GM23338 (cell line): ENCODE measurements around the gene ZYG11A. TPM values are rescaled to one million over a fixed set of nuclear protein-coding genes. Genes with fewer than 3 reads are reported as not detected.

Experiments used
- ATAC-seq: fragments of 200-7000 bp; cut with Tn5 transposase; 3 replicates; pipeline ENCODE4 v1.9.1; 2020
- DNase-seq: peaks from one replicate; pipeline ENCODE4 v3.0.0-alpha.2; 2015; ENCODE audit warnings: low spot score
- H2AFZ ChIP-seq: fragments of 200-600 bp; sonication (generic); 2 replicates; pipeline ENCODE4 v1.8.0; 2016; ENCODE audit warnings: antibody characterized with exemption, mild to moderate bottlenecking, moderate library complexity
- H3F3A ChIP-seq: fragments of 200-600 bp; sonication (generic); replicated peaks from 2 replicates; pipeline ENCODE4 v1.8.0; 2017; ENCODE audit warnings: antibody characterized with exemption, mixed run types, low read depth
- H3K27ac ChIP-seq: fragments of 200-600 bp; sonication (generic); 2 replicates; pipeline ENCODE4 v1.6.1; 2016; ENCODE audit warnings: low read depth
- H3K27me3 ChIP-seq: fragments of 200-600 bp; sonication (generic); 2 replicates; pipeline ENCODE4 v1.8.0; 2016; ENCODE audit warnings: mild to moderate bottlenecking, mixed run types, moderate library complexity; ENCODE audit not compliant: insufficient read depth
- H3K36me3 ChIP-seq: fragments of 200-600 bp; sonication (generic); 2 replicates; pipeline ENCODE4 v1.8.0; 2016; ENCODE audit warnings: mild to moderate bottlenecking; ENCODE audit not compliant: insufficient read depth
- H3K4me1 ChIP-seq: fragments of 200-600 bp; sonication (generic); 2 replicates; pipeline ENCODE4 v1.8.0; 2016; ENCODE audit warnings: mild to moderate bottlenecking, moderate library complexity; ENCODE audit not compliant: insufficient read depth
- H3K4me2 ChIP-seq: fragments of 200-600 bp; sonication (generic); 2 replicates; pipeline ENCODE4 v1.7.1; 2017; ENCODE audit warnings: mixed run types
- H3K4me3 ChIP-seq: fragments of 200-600 bp; sonication (generic); 2 replicates; pipeline ENCODE4 v1.6.1; 2016; ENCODE audit warnings: mixed run types
- H3K79me2 ChIP-seq: fragments of 200-600 bp; sonication (generic); replicated peaks from 2 replicates; pipeline ENCODE4 v1.8.0; 2017; ENCODE audit warnings: mild to moderate bottlenecking; ENCODE audit not compliant: insufficient read depth
- H3K9me2 ChIP-seq: fragments of 200-600 bp; sonication (generic); 2 replicates; pipeline ENCODE4 v1.8.0; 2017; ENCODE audit not compliant: insufficient read depth
- H4K20me1 ChIP-seq: fragments of 200-600 bp; sonication (generic); replicated peaks from 2 replicates; pipeline ENCODE4 v1.8.0; 2017; ENCODE audit warnings: mild to moderate bottlenecking; ENCODE audit not compliant: insufficient read depth
- H3K27ac Mint-ChIP-seq: 2 replicates; pipeline ENCODE4 v1.8.0; 2020; ENCODE audit warnings: inconsistent platforms, mild to moderate bottlenecking, moderate library complexity, mixed read lengths
- H3K27me3 Mint-ChIP-seq: 3 replicates; pipeline ENCODE4 v1.8.0; 2022; ENCODE audit warnings: low read depth, mild to moderate bottlenecking, moderate library complexity, mixed read lengths, inconsistent platforms; ENCODE audit not compliant: insufficient read depth, poor library complexity
- H3K36me3 Mint-ChIP-seq: 3 replicates; pipeline ENCODE4 v1.8.0; 2021; ENCODE audit warnings: low read depth, mild to moderate bottlenecking, inconsistent platforms, moderate library complexity, mixed read lengths
- H3K4me1 Mint-ChIP-seq: 3 replicates; pipeline ENCODE4 v1.8.0; 2020; ENCODE audit warnings: mild to moderate bottlenecking, inconsistent platforms, mixed read lengths
- H3K4me3 Mint-ChIP-seq: 3 replicates; pipeline ENCODE4 v1.8.0; 2021; ENCODE audit warnings: moderate library complexity, mild to moderate bottlenecking, inconsistent platforms, mixed read lengths
- H3K9me3 Mint-ChIP-seq: 3 replicates; pipeline ENCODE4 v1.8.0; 2020; ENCODE audit warnings: moderate library complexity, mild to moderate bottlenecking, inconsistent platforms, mixed read lengths
- CREB1 ChIP-seq: fragments of 250-450 bp; sonication (Bioruptor Pico); IDR thresholded peaks from 2 replicates; pipeline ENCODE4 v1.5.0; 2020; ENCODE audit warnings: low read depth, mild to moderate bottlenecking, moderate library complexity
- CTCF ChIP-seq, 2 experiments: fragments of 200-600 bp in 1 of 2; sonication (generic) in 1 of 2; conservative IDR thresholded peaks; 2 replicates each; pipeline versions ENCODE4 v1.5.1 to v1.6.1; 2016 to 2017; ENCODE audit warnings: antibody characterized with exemption in 2 of 2, low read depth in 2 of 2, mild to moderate bottlenecking in 2 of 2, moderate library complexity in 1 of 2
- ETS1 ChIP-seq: IDR thresholded peaks from 2 replicates; pipeline ENCODE4 v1.6.1; 2016; ENCODE audit warnings: antibody characterized with exemption
- EZH2 ChIP-seq: fragments of 200-600 bp; sonication (generic); IDR thresholded peaks from one replicate; pipeline ENCODE4 v1.8.0; 2017; ENCODE audit warnings: antibody characterized with exemption, mild to moderate bottlenecking, low read depth; ENCODE audit not compliant: unreplicated experiment
- EZH2phosphoT487 ChIP-seq: fragments of 200-600 bp; sonication (generic); IDR thresholded peaks from one replicate; pipeline ENCODE4 v1.8.1; 2018; ENCODE audit warnings: antibody characterized with exemption; ENCODE audit not compliant: unreplicated experiment
- JUNB ChIP-seq: IDR thresholded peaks from one replicate; pipeline ENCODE4 v1.6.1; 2016; ENCODE audit warnings: antibody characterized with exemption; ENCODE audit not compliant: unreplicated experiment
- NANOG ChIP-seq: IDR thresholded peaks from 2 replicates; pipeline ENCODE4 v1.6.1; 2016; ENCODE audit warnings: antibody characterized with exemption, borderline replicate concordance
- POLR2AphosphoS5 ChIP-seq: IDR thresholded peaks from 2 replicates; pipeline ENCODE4 v1.6.1; 2016; ENCODE audit warnings: antibody characterized with exemption, low read depth
- REST ChIP-seq: IDR thresholded peaks from one replicate; pipeline ENCODE4 v1.6.1; 2018; ENCODE audit warnings: antibody characterized with exemption; ENCODE audit not compliant: unreplicated experiment
- STAT1 ChIP-seq: IDR thresholded peaks from one replicate; pipeline ENCODE4 v1.6.1; 2016; ENCODE audit warnings: antibody characterized with exemption; ENCODE audit not compliant: unreplicated experiment
- ZNF114 ChIP-seq: fragments of 250-450 bp; sonication (Bioruptor Pico); IDR thresholded peaks from 2 replicates; pipeline ENCODE4 v1.5.0; 2020; ENCODE audit warnings: mild to moderate bottlenecking, moderate library complexity
- ZNF331 ChIP-seq: fragments of 250-450 bp; sonication (Bioruptor Pico); IDR thresholded peaks from 2 replicates; pipeline ENCODE4 v1.5.0; 2020; ENCODE audit warnings: low read depth, mild to moderate bottlenecking, moderate library complexity
- ZNF462 ChIP-seq: fragments of 250-450 bp; sonication (Bioruptor Pico); IDR thresholded peaks from 2 replicates; pipeline ENCODE4 v1.5.0; 2020; ENCODE audit warnings: mild to moderate bottlenecking, moderate library complexity
- polyA plus RNA-seq: library from polyadenylated mRNA; unstranded; fragments of >200 nt; fragmentation: Nextera tagmentation; extraction: Ambion mirVana; gene quantifications from 2 replicates; pipeline ENCODE4 v1.2.1, GENCODE V29; 2016
- total RNA-seq: library from RNA; depleted of rRNA; stranded (reverse); fragments of >200 nt; shearing (Covaris generic); gene quantifications from 2 replicates; pipeline ENCODE4 v1.2.3, GENCODE V29; 2014

The ZYG11A gene
- total and polyA plus RNA-seq, 2 experiments from 2014 or later: 1.3 to 4.8 TPM

GRCh38 chr1:52892424-52893215, 50.1 kb downstream of the ZYG11A start:
- no peaks in the 10 kb centered on the region for H3K79me2 ChIP-seq
- H4K20me1 ChIP-seq: no peaks in the 10 kb centered on the region
- H3K4me1 Mint-ChIP-seq: no peaks in the 10 kb centered on the region
- H3K9me2 ChIP-seq: no peaks in the 10 kb centered on the region
- no peak overlapping the region for H2AFZ ChIP-seq
- H3K4me1 ChIP-seq: no peaks in the 10 kb centered on the region
- peaks cover 5% of the 10 kb centered on the region; the same call in 1 of the 2 replicates for H3K36me3 ChIP-seq
- H3K27me3 Mint-ChIP-seq: peaks cover 4% of the 10 kb centered on the region
- DNase-seq (no peak), ATAC-seq (no peak)
- H3K4me2 ChIP-seq: no peak overlapping the region
- H3F3A ChIP-seq: no peaks in the 10 kb centered on the region
- no peak overlapping the region for H3K27ac Mint-ChIP-seq
- no peaks in the 10 kb centered on the region for H3K36me3 Mint-ChIP-seq
- no peaks in the 10 kb centered on the region for H3K9me3 Mint-ChIP-seq
- TF ChIP-seq CREB1 (CRISPR knock-in tag) (no peak), ZNF331 (CRISPR knock-in tag) (no peak), EZH2 (no peak), CTCF (conservative IDR thresholded peaks at IDR 0.05; ENCODE audit: low read depth in 2 of 2) (no peak), STAT1 (no peak), EZH2phosphoT487 (no peak), JUNB (no peak), ETS1 (no peak), REST (no peak), POLR2AphosphoS5 (no peak), ZNF462 (CRISPR knock-in tag) (no peak), NANOG (no peak), ZNF114 (CRISPR knock-in tag) (no peak)
- H3K4me3 Mint-ChIP-seq: no peak overlapping the region
- H3K4me3 ChIP-seq: no peak overlapping the region
- no peaks in the 10 kb centered on the region for H3K27me3 ChIP-seq
- no peak overlapping the region for H3K27ac ChIP-seq
